HG03039 (cell line): Measurements from ENCODE around the gene SEC16A.
A peak's percentile ranks its signal among the peaks of the same experiment; 100 is the strongest.

Experiments used
- ATAC-seq: cut with Tn5 transposase; IDR thresholded peaks from one replicate; pipeline ENCODE4 v1.9.1; 2021; ENCODE audit warnings: mild to moderate bottlenecking, moderate library complexity; ENCODE audit not compliant: unreplicated experiment

The SEC16A gene

DNA sequence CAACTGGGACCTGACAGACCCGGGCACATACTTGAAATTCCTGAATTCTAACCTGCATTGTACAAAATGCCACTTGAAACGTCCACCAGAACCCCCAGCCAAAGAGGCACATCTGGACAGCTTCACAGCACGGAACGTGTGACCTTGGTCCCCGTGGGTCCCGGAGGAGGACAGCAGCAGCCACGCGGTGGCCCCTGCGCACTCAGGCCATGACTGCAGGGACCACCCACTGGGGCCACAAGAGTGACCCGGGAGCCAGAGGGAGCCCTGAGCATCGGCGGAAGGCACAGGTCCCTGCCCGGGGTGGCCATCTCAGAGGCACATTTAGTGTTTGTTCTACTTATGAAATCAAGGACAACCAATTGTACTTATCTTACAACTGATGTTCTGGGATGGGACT is 80.8 kb downstream of the SEC16A start:
- ATAC-seq = no peak

DNA sequence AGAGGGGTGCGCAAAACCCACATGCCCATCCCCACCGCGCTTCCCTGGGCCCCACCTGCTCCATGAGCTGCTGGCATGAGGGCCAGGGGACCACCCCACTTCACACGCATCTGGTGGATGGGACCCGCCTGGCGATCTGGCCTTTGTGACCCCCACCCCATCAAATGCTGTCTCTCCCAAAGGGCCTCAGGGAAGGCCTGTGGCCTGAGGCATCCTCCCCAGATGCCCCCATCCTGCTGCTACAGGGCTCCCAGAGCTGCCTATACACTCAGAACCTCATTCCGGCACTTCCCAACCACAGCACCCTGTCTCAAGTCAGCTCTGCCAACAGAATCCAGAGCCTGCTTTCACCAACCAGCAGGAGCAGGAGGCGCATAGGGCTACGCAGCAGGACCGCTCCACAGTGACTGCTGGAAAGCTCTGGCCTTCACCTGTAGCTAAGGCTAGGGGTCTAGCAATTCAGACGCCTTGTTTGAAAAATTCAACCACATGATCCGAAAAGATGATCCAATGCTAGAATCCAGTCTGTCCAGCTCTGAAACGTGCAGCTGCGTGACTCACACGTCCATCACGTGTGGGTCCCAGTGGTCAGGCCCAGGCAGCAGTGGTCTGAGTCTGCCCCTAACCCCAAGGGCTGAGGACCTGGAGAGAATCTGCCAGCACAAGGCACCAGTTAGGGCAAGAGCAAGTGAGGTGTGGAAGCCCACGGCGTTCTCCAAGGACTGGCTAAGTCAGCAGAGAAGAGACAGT is 81.5 kb downstream of the SEC16A start:
- no peak for ATAC-seq

DNA sequence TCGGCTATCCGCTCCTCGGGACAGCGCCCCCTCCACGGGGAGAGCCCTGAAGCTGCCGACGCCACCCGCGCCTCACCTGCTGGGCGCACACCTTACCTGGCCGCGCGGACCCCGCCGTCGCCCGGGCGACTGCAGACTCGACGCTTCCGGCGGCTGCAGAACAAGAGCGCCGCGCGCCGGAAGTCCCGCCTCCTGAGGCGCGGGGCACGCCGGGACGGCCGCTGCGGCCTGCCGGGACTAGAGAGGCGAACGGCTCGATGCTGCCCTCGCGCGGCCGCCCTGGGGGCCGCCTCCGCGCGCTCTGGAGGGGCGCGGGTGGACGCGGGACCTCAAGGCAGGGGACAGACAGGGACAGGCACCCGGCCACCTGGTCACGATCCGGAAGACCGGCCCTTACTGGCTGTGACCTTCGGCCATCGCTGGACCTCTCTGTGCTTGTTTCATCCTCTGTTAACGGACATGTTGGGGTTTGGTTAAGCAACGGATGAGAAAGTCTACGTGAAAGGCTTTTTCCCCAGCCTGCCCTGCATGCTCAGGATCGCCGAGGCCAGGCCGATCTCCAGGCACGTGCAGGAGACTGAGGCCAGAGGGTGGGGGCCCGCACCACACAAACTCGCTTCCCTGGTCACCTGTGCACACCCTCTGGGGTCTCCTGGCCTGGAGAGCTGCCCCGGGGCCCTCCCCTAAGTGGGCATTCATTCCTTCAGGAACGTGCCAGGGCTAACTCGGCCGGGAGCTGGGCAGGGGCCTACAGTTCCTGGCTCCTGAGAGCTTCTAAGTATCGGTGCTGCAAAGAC is 82.6 kb downstream of the SEC16A start, which contains the start of gene SNAPC4:
SNAPC4 (minus strand) TSS at position 133 of the 797 bp plus-strand sequence. CDS start 1,742 bp downstream, outside the sequence.
- peak; percentile 62 for ATAC-seq

DNA sequence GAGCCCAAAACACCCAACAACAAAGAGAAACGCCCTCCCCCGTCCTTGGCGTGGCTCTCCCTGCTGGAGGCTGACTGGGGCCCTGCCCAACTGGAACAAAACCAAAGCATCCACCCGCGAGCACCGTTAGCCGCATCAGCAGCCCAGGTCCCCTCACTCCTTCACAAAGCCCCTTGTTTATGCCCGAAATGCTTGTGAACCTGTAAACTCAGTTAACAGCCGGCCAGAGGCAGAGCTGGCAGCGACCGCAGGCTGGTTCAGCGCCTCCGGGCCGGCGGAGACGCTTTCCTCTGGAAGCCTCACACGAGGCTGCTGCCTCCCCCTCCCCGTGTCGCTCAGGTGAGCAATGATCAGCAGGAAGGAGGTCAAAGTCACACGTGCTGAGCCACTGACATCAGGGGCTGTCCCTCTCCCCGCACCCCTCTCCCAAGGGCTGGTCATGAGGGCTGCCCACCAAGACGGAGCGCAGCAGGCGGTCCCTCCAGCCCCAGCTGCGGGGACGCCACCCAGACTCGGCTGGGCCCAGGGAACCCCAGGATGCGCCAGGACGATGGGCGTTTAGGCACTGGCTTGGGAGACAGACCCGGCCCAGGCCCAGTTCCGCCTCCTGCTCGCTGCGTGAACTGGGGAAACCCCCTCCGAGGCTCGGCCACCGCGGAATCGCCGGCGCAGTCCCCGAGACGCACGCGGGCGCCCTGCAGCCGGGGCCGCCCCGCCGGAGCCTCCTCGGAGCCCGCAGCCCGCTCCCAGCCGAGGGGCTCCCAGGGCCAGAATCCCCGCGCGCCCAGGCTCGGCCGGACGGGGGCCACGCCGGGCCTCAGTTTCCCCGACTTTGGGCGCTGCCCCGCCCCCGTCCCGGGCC is 83.4 kb downstream of the SEC16A start:
- ATAC-seq = peak; percentile 12

DNA sequence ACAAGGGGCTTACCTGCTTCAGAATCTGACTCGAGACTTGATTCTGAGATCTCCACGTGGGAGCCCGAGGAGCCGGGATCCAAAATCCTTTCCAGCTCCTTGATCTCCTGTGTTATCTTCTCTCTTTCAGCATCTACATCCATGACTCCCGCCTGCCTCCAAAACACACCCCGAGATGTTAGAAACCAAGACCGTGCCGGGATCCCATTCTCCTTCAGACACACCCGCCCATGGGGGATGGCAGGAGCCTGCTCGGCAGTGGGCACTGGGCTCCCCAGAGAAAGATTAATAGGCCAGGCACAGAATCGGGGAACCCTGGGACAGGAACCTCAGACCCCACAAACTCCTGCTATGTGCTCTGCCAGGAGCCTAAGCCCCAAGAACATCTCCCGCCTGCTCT is 84.6 kb downstream of the SEC16A start:
- ATAC-seq = no peak

DNA sequence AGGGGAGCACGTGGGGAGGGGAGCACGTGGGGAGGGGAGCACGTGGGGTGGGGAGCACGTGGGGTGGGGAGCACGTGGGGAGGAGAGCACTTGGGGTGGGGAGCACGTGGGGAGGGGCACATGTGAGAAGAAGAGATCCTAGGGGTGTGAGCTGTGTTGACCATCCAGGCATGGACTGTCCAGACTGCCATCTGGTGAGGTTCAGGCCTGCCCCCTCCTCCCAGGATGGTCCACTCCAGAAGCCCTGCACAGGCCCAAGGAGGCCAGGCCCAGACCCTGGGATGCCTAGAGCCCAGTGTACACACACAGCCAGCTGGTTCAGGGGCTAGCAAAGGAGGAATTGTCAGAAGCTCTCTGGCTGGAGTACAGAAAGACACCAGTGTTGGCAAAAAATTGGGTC is 85.2 kb downstream of the SEC16A start:
- no peak for ATAC-seq

DNA sequence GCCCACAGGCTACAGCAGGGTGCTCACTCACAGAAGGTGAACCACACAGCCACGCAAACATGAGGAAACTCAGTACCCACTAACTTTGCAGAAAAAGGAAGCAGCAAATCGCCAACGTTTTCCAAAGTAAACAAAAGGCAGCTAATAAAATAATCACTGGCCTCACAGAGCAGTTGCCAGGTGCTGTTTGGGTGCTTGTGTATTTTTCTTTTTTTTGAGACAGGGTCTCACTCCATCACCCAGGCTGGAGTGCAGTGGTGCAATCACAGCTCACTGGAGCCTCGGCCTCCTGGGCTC is 86.7 kb downstream of the SEC16A start:
- ATAC-seq = no peak

DNA sequence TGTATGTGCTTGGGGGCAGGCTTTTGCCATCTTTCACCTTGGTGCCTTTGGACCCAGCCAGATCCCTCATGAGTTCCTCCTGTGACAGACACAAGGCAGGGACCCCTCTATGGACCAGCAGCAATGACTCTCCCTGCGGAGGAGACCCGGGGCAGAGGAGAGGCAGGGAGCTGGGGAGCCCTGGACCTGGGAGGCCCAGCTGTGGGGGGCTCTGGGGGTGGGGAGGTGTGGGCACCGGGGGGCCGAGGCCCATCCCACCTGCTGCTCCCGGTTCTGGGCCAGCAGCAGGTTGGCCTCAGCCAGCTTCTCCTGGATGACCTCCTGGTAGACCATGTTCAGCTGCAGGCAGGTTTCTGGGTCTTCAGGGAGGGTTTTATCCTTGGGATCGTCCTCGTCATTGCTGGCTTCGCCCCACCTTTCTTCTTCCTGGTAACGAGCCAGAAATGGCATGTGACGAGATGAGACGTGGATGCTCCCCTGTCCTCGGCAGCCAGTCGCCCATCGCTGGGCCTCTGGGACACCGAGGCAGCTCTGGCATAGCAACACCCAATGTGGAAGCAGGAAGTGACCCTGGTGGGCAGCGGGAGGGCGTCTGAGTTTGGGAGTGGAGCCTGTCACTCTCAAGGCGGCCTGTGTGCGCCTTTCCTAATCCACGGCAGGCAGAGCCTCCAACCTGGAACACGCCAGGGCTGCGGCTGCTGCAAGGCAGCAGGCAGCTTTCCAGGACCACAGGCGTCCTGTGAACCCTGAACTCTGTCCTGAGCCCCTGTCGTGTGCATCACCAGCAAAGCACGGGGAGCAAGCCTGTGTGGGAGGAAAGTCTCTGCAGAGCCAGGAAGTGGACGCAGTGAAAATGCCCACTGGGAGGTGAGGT is 87.3 kb downstream of the SEC16A start:
- ATAC-seq = no peak

DNA sequence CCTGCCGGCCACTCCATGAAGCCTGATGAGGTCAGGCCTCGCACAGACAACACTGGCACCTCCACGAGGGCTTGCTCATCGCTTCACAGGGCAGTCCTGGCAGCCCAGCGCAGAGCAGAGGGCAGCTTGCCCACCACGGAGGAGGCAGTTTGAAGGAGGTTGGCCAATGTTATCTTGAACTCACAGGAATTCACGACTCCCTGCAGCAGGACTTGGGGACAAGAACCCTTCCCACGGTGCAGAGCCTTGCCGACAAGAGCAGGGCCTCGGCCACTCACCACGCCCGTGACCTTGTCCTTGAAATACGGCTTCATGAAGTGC is 87.9 kb downstream of the SEC16A start:
- ATAC-seq = no peak

DNA sequence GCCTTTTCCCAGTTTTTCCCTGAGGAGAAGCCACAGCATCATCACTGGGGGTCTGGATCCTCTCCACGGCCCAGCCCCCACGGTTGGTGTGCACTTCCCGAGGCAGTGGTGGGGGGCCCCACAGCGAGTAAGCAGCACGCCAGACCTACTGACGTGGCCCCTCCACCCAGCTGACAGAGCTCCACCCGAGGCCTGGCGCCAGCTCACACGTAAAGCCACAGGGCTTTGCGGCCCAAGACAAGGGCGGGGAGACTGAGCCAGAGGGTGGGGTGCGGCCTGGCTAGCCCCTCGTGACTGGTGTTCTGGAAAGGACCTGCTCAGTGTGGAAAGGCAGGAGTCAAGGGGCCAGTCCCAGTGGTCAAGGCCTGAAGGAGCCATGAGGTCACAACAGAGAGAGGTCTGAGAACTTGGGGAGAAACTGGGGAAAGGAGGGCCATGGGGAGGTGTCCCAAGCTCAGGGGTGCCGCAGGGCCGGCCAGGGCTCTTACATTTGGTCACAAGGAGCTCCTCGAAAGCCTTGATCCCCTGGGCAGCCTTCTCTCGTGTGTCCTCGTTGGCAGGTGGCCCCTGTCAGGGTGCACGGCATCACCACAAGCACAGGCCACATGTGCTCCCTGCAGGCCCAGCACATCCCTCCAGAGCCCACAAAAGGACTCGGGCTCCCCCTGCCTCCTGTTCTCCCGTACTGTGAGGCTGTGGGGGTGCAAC is 88.4 kb downstream of the SEC16A start:
- no peak for ATAC-seq

DNA sequence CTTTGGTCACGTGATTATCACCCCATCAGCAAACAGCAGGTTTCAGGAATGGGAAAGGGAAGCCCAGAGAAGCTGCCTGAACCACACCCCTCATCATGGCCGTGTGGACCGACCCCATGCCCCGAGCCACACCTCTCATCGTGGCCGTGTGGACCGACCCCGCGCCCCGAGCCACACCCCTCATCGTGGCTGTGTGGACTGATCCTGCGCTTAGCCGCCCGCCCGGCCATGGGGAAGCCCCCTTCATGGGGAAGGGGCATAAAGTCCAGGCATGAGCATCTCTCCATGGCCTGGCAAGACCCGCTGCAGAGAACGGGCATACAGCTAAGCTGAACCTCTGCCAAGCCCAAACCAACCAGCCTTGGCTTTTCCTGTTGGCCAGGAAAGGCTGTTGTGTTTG is 89.3 kb downstream of the SEC16A start:
- no peak for ATAC-seq

DNA sequence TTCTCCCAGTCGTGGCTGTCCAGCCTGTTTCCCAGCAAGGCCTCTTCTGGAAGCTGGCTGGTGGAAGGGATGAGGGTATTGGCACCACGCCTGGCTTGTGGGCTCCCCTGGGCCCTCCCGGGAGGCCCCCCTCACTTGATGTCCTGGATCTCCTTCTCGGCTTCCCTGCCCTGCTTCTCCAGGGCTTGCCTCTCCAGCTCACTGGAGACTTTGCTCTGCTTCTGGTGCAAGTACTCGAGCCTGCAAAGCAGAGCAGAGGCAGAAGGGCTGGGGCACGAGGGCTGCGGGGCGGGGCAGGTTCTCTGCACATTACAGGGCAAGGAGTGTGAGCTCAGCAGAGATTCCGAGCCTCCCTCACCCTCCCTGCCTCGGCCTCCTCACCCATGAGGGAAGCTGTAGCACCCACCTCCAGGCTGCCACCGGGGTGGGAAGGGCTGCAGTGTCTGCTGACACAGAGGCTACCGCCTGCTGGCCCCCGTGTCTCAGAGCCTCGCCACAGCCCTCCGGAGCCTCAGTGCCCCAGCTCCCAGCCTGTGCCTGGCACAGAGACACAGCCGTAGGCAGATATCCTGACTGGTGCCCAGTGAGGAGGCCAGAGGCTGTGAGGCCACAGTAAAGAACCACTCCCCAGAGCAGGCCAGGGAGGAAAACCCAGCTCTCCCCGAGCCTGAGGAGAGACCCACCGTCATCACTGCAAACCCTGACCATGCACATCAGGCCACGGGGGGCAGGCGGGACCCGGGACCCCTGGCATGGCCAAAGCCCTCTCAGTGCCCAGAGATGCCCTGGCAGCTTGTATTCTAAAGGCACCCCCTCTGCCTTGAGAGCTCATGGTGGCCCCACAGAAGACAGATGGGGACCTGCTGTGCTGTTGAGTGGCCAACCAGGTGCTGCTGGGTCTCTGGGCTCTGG is 90.0 kb downstream of the SEC16A start:
- no peak for ATAC-seq

DNA sequence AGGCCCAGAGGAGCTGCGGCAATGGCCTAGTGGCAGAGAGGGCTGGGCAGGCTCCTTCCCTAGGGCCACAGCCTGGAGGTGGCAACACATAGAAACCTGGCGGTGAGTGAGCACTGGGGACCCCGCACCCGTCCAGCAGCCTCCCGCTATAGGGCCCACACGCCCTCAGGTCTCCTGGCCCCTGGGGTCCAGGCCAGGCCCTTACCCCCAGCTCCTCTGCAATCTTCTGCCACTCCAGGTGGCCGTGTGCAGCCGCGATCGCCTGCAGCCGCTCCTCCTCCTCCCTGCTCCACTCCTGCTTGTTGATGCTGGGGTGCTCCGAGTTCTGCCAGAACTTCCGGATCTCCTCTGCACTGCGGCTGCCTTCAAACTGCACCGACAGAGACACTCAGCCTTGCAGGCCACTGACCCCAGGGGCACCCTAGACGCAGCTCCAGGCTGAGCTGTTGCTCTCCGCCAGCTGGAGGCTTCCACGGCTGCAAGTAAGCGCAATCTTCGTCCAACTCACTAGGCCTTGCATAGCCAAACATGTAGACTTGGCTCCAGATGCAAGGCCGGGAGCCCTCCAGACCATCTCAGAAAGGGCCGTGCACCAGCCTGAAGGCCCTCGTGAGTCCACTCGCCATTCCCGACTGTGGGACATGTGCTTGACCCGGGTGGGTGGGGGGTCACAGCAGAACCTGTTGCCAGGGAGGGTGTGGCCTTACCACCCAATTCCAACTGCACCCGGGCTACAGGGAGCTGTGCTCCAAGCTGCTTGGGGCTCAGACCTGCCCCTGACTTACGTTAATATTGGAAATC is 90.9 kb downstream of the SEC16A start:
- ATAC-seq = no peak
